Testis (tissue), 2 donors: ENCODE results near the gene NUBPL.

ENCODE experiments used
- POLR2A ChIP-seq: fragments of 450-650 bp; IDR thresholded peaks from one replicate; pipeline ENCODE4 v1.6.1; 2017; ENCODE audit warnings: antibody characterized with exemption, mild to moderate bottlenecking, moderate library complexity
- TF ChIP-seq, protein P1 (sequence below), 3 experiments: fragments of 450-650 bp in 2 of 3; fragments of 200-600 bp in 1 of 3; sonication (generic) in 1 of 3; IDR thresholded peaks; one replicate each; pipeline ENCODE4 v1.5.1; 2016 to 2019; ENCODE audit warnings: antibody characterized with exemption in 3 of 3, mild to moderate bottlenecking in 2 of 3, moderate library complexity in 1 of 3

DNA sequence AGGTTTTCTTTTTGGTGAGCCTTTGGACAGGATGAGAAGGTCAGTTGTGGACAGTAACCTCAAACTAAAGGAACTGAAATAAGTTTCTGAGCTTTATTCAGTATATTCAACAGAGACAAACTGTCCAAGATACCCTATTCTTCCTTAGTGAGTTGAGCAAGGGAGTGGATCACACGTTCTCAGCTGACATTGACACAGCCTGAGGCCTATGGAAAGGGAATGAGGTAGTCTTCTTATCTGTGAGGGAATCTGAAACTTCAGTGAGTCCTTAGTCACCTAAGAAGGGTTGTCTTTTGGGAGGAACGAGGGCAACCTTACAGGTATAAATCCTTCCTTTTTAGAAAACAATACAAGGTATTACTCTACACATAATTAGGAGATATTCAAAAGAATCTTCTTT lies 5.0 kb upstream of the NUBPL start:
- TF ChIP-seq, protein P1, sequence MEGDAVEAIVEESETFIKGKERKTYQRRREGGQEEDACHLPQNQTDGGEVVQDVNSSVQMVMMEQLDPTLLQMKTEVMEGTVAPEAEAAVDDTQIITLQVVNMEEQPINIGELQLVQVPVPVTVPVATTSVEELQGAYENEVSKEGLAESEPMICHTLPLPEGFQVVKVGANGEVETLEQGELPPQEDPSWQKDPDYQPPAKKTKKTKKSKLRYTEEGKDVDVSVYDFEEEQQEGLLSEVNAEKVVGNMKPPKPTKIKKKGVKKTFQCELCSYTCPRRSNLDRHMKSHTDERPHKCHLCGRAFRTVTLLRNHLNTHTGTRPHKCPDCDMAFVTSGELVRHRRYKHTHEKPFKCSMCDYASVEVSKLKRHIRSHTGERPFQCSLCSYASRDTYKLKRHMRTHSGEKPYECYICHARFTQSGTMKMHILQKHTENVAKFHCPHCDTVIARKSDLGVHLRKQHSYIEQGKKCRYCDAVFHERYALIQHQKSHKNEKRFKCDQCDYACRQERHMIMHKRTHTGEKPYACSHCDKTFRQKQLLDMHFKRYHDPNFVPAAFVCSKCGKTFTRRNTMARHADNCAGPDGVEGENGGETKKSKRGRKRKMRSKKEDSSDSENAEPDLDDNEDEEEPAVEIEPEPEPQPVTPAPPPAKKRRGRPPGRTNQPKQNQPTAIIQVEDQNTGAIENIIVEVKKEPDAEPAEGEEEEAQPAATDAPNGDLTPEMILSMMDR (IDR thresholded peaks at IDR 0.05): no peak
- no peak for TF ChIP-seq POLR2A
